GM23338 (cell line): ENCODE results near the gene OR52D1. TPM values are rescaled to one million over a fixed set of nuclear protein-coding genes. Genes with fewer than 3 reads are reported as not detected.

Experiments used
- ATAC-seq: fragments of 200-7000 bp; cut with Tn5 transposase; 3 replicates; pipeline ENCODE4 v1.9.1; 2020
- DNase-seq: peaks from one replicate; pipeline ENCODE4 v3.0.0-alpha.2; 2015; ENCODE audit warnings: low spot score
- H2AFZ ChIP-seq: fragments of 200-600 bp; sonication (generic); 2 replicates; pipeline ENCODE4 v1.8.0; 2016; ENCODE audit warnings: antibody characterized with exemption, mild to moderate bottlenecking, moderate library complexity
- H3F3A ChIP-seq: fragments of 200-600 bp; sonication (generic); replicated peaks from 2 replicates; pipeline ENCODE4 v1.8.0; 2017; ENCODE audit warnings: antibody characterized with exemption, mixed run types, low read depth
- H3K27ac ChIP-seq: fragments of 200-600 bp; sonication (generic); 2 replicates; pipeline ENCODE4 v1.6.1; 2016; ENCODE audit warnings: low read depth
- H3K27me3 ChIP-seq: fragments of 200-600 bp; sonication (generic); 2 replicates; pipeline ENCODE4 v1.8.0; 2016; ENCODE audit warnings: mild to moderate bottlenecking, mixed run types, moderate library complexity; ENCODE audit not compliant: insufficient read depth
- H3K36me3 ChIP-seq: fragments of 200-600 bp; sonication (generic); 2 replicates; pipeline ENCODE4 v1.8.0; 2016; ENCODE audit warnings: mild to moderate bottlenecking; ENCODE audit not compliant: insufficient read depth
- H3K4me1 ChIP-seq: fragments of 200-600 bp; sonication (generic); 2 replicates; pipeline ENCODE4 v1.8.0; 2016; ENCODE audit warnings: mild to moderate bottlenecking, moderate library complexity; ENCODE audit not compliant: insufficient read depth
- H3K4me2 ChIP-seq: fragments of 200-600 bp; sonication (generic); 2 replicates; pipeline ENCODE4 v1.7.1; 2017; ENCODE audit warnings: mixed run types
- H3K4me3 ChIP-seq: fragments of 200-600 bp; sonication (generic); 2 replicates; pipeline ENCODE4 v1.6.1; 2016; ENCODE audit warnings: mixed run types
- H3K79me2 ChIP-seq: fragments of 200-600 bp; sonication (generic); replicated peaks from 2 replicates; pipeline ENCODE4 v1.8.0; 2017; ENCODE audit warnings: mild to moderate bottlenecking; ENCODE audit not compliant: insufficient read depth
- H3K9me2 ChIP-seq: fragments of 200-600 bp; sonication (generic); 2 replicates; pipeline ENCODE4 v1.8.0; 2017; ENCODE audit not compliant: insufficient read depth
- H4K20me1 ChIP-seq: fragments of 200-600 bp; sonication (generic); replicated peaks from 2 replicates; pipeline ENCODE4 v1.8.0; 2017; ENCODE audit warnings: mild to moderate bottlenecking; ENCODE audit not compliant: insufficient read depth
- H3K27ac Mint-ChIP-seq: 2 replicates; pipeline ENCODE4 v1.8.0; 2020; ENCODE audit warnings: inconsistent platforms, mild to moderate bottlenecking, moderate library complexity, mixed read lengths
- H3K27me3 Mint-ChIP-seq: 3 replicates; pipeline ENCODE4 v1.8.0; 2022; ENCODE audit warnings: low read depth, mild to moderate bottlenecking, moderate library complexity, mixed read lengths, inconsistent platforms; ENCODE audit not compliant: insufficient read depth, poor library complexity
- H3K36me3 Mint-ChIP-seq: 3 replicates; pipeline ENCODE4 v1.8.0; 2021; ENCODE audit warnings: low read depth, mild to moderate bottlenecking, inconsistent platforms, moderate library complexity, mixed read lengths
- H3K4me1 Mint-ChIP-seq: 3 replicates; pipeline ENCODE4 v1.8.0; 2020; ENCODE audit warnings: mild to moderate bottlenecking, inconsistent platforms, mixed read lengths
- H3K4me3 Mint-ChIP-seq: 3 replicates; pipeline ENCODE4 v1.8.0; 2021; ENCODE audit warnings: moderate library complexity, mild to moderate bottlenecking, inconsistent platforms, mixed read lengths
- H3K9me3 Mint-ChIP-seq: 3 replicates; pipeline ENCODE4 v1.8.0; 2020; ENCODE audit warnings: moderate library complexity, mild to moderate bottlenecking, inconsistent platforms, mixed read lengths
- EZH2 ChIP-seq: fragments of 200-600 bp; sonication (generic); IDR thresholded peaks from one replicate; pipeline ENCODE4 v1.8.0; 2017; ENCODE audit warnings: antibody characterized with exemption, mild to moderate bottlenecking, low read depth; ENCODE audit not compliant: unreplicated experiment
- STAT1 ChIP-seq: IDR thresholded peaks from one replicate; pipeline ENCODE4 v1.6.1; 2016; ENCODE audit warnings: antibody characterized with exemption; ENCODE audit not compliant: unreplicated experiment
- ZNF114 ChIP-seq: fragments of 250-450 bp; sonication (Bioruptor Pico); IDR thresholded peaks from 2 replicates; pipeline ENCODE4 v1.5.0; 2020; ENCODE audit warnings: mild to moderate bottlenecking, moderate library complexity
- polyA plus RNA-seq: library from polyadenylated mRNA; unstranded; fragments of >200 nt; fragmentation: Nextera tagmentation; extraction: Ambion mirVana; gene quantifications from 2 replicates; pipeline ENCODE4 v1.2.1, GENCODE V29; 2016
- total RNA-seq: library from RNA; depleted of rRNA; stranded (reverse); fragments of >200 nt; shearing (Covaris generic); gene quantifications from 2 replicates; pipeline ENCODE4 v1.2.3, GENCODE V29; 2014
- TF ChIP-seq, protein P1 (sequence below): fragments of 250-450 bp; sonication (Bioruptor Pico); IDR thresholded peaks from 2 replicates; pipeline ENCODE4 v1.5.0; 2020; ENCODE audit warnings: mild to moderate bottlenecking, moderate library complexity

OR52D1 gene
- total and polyA plus RNA-seq, 2 experiments from 2014 or later = not detected

DNA sequence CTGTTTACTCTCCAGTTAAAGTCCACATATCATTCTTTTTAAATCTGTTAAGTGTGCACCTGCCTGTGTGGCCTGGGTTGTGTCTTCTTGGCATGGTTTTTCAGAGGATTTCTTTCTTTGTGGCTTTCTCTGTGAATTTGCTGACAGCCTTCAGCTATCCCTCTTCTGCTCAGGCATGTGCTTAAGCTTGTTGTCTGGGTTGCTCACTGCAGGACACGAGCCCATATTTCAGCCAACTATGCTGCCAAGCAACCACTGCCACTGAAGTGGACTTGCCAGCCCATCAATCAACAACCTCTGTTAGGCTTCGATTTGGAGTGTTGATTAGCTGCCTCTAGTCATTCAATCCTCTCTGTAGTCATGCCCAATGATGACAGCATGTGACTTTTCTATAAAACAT, 21.0 kb upstream of the OR52D1 start (continued):
- TF ChIP-seq, protein P1, sequence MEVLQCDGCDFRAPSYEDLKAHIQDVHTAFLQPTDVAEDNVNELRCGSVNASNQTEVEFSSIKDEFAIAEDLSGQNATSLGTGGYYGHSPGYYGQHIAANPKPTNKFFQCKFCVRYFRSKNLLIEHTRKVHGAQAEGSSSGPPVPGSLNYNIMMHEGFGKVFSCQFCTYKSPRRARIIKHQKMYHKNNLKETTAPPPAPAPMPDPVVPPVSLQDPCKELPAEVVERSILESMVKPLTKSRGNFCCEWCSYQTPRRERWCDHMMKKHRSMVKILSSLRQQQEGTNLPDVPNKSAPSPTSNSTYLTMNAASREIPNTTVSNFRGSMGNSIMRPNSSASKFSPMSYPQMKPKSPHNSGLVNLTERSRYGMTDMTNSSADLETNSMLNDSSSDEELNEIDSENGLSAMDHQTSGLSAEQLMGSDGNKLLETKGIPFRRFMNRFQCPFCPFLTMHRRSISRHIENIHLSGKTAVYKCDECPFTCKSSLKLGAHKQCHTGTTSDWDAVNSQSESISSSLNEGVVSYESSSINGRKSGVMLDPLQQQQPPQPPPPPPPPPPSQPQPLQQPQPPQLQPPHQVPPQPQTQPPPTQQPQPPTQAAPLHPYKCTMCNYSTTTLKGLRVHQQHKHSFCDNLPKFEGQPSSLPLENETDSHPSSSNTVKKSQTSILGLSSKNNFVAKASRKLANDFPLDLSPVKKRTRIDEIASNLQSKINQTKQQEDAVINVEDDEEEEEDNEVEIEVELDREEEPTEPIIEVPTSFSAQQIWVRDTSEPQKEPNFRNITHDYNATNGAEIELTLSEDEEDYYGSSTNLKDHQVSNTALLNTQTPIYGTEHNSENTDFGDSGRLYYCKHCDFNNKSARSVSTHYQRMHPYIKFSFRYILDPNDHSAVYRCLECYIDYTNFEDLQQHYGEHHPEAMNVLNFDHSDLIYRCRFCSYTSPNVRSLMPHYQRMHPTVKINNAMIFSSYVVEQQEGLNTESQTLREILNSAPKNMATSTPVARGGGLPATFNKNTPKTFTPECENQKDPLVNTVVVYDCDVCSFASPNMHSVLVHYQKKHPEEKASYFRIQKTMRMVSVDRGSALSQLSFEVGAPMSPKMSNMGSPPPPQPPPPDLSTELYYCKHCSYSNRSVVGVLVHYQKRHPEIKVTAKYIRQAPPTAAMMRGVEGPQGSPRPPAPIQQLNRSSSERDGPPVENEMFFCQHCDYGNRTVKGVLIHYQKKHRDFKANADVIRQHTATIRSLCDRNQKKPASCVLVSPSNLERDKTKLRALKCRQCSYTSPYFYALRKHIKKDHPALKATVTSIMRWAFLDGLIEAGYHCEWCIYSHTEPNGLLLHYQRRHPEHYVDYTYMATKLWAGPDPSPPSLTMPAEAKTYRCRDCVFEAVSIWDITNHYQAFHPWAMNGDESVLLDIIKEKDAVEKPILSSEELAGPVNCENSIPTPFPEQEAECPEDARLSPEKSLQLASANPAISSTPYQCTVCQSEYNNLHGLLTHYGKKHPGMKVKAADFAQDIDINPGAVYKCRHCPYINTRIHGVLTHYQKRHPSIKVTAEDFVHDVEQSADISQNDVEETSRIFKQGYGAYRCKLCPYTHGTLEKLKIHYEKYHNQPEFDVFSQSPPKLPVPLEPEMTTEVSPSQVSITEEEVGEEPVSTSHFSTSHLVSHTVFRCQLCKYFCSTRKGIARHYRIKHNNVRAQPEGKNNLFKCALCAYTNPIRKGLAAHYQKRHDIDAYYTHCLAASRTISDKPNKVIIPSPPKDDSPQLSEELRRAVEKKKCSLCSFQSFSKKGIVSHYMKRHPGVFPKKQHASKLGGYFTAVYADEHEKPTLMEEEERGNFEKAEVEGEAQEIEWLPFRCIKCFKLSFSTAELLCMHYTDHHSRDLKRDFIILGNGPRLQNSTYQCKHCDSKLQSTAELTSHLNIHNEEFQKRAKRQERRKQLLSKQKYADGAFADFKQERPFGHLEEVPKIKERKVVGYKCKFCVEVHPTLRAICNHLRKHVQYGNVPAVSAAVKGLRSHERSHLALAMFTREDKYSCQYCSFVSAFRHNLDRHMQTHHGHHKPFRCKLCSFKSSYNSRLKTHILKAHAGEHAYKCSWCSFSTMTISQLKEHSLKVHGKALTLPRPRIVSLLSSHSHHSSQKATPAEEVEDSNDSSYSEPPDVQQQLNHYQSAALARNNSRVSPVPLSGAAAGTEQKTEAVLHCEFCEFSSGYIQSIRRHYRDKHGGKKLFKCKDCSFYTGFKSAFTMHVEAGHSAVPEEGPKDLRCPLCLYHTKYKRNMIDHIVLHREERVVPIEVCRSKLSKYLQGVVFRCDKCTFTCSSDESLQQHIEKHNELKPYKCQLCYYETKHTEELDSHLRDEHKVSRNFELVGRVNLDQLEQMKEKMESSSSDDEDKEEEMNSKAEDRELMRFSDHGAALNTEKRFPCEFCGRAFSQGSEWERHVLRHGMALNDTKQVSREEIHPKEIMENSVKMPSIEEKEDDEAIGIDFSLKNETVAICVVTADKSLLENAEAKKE (CRISPR knock-in tag) = no peak
- TF ChIP-seq STAT1 = no peak

DNA sequence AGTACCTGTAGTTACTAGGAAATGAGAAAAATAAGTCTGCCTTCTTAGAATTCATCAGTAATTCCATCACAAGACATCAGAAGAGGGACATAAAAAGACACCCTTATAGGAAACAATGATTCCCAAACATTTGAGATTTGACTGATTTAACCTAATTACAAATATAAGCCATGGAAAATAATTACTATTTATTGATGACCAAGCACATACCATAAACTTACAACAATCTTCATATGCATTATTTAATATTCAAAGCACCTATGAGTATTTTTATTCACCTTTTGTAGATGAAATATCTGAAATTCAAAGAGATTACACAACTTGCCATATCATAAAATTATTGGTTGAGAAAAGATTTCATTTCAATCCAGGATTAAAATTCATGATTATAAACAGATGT, 14.6 kb upstream of the OR52D1 start:
- no peaks in the 10 kb centered on the region for H3K4me1 Mint-ChIP-seq
- H3K27me3 Mint-ChIP-seq = no peaks in the 10 kb centered on the region
- Histone ChIP-seq H2AFZ (no peak overlapping the region), H3F3A (no peaks in the 10 kb centered on the region), H3K4me1 (no peaks in the 10 kb centered on the region), H4K20me1 (no peaks in the 10 kb centered on the region), H3K27me3 (no peaks in the 10 kb centered on the region), H3K9me2 (0 out of 2 replicates have a peak, but pooled peaks cover 3% of the 10 kb centered on the region), H3K4me3 (no peak overlapping the region), H3K27ac (no peak overlapping the region), H3K79me2 (no peaks in the 10 kb centered on the region), H3K4me2 (no peak overlapping the region), H3K36me3 (no peaks in the 10 kb centered on the region)
- ATAC-seq = no peak
- H3K4me3 Mint-ChIP-seq = no peak overlapping the region
- peaks cover 3% of the 10 kb centered on the region; the same call in 1 of the 3 replicates for H3K36me3 Mint-ChIP-seq
- TF ChIP-seq, protein P1 (CRISPR knock-in tag) = no peak
- TF ChIP-seq ZNF114 (CRISPR knock-in tag) (no peak), EZH2 (no peak)
- no peak overlapping the region for H3K27ac Mint-ChIP-seq
- H3K9me3 Mint-ChIP-seq = peaks cover 9% of the 10 kb centered on the region
- DNase-seq = no peak
